OCI-LY7 (cell line): ENCODE measurements around the gene AGRN. TPM values are rescaled to one million over a fixed set of nuclear protein-coding genes. Genes with fewer than 3 reads are reported as not detected.
A peak's percentile ranks its signal among the peaks of the same experiment; 100 is the strongest.

Experiments
- BruUV-seq: library from RNA; stranded (reverse); fragments of 400-500 nt; replicated peaks from 2 replicates; lab custom pipeline; 2021; lab: Mats Ljungman, UMichigan
- CTCF ChIA-PET: fragments of 300-600 bp; sonication (Branson Sonifier 250); formaldehyde crosslinking; loops from one replicate; lab custom pipeline; 2022; ENCODE audit warnings: antibody characterized with exemption; ENCODE audit not compliant: unreplicated experiment; lab: Charles Lee
- POLR2A ChIA-PET: fragments of 300-600 bp; sonication (Branson Sonifier 250); formaldehyde crosslinking; loops from one replicate; lab custom pipeline; 2022; ENCODE audit warnings: antibody characterized with exemption; lab: Charles Lee
- DNase-seq: peaks from one replicate; pipeline ENCODE4 v3.0.0-alpha.2; 2015; ENCODE audit warnings: low spot score
- H2AFZ ChIP-seq: fragments of 200-600 bp; sonication (generic), shearing (Covaris generic); 2 replicates; pipeline ENCODE4 v1.6.1; 2014; ENCODE audit warnings: mild to moderate bottlenecking, antibody characterized with exemption, low read length, moderate library complexity
- H3K27ac ChIP-seq: fragments of 200-600 bp; sonication (generic); 2 replicates; pipeline ENCODE4 v1.5.1; 2014; ENCODE audit warnings: mixed run types, low read depth, mild to moderate bottlenecking, moderate library complexity, low read length, inconsistent platforms; ENCODE audit not compliant: poor library complexity, severe bottlenecking
- H3K36me3 ChIP-seq: fragments of 200-600 bp; sonication (generic); 2 replicates; pipeline ENCODE4 v1.6.1; 2014; ENCODE audit warnings: mild to moderate bottlenecking, antibody characterized with exemption, low read length, moderate library complexity, mixed read lengths; ENCODE audit not compliant: insufficient read depth
- H3K4me1 ChIP-seq: fragments of 200-600 bp; sonication (generic); 2 replicates; pipeline ENCODE4 v1.5.1; 2014; ENCODE audit warnings: mild to moderate bottlenecking, low read length; ENCODE audit not compliant: insufficient read depth, poor library complexity, severe bottlenecking
- H3K4me2 ChIP-seq: fragments of 200-600 bp; sonication (generic); 2 replicates; pipeline ENCODE4 v1.6.1; 2014; ENCODE audit warnings: mild to moderate bottlenecking, low read length
- H3K4me3 ChIP-seq: fragments of 200-600 bp; sonication (generic); 2 replicates; pipeline ENCODE4 v1.5.1; 2014; ENCODE audit warnings: mild to moderate bottlenecking, low read depth, low read length; ENCODE audit not compliant: poor library complexity, severe bottlenecking
- H3K79me2 ChIP-seq: fragments of 200-600 bp; sonication (generic); 2 replicates; pipeline ENCODE4 v1.6.1; 2016; ENCODE audit warnings: low read depth, mild to moderate bottlenecking, low read length, moderate library complexity, mixed read lengths; ENCODE audit not compliant: insufficient read depth
- H3K9me2 ChIP-seq: fragments of 200-600 bp; sonication (generic); 2 replicates; pipeline ENCODE4 v1.6.1; 2016; ENCODE audit warnings: mild to moderate bottlenecking, low read length, mixed read lengths; ENCODE audit not compliant: insufficient read depth
- H3K9me3 ChIP-seq: fragments of 200-600 bp; sonication (generic); 2 replicates; pipeline ENCODE4 v1.6.1; 2014; ENCODE audit warnings: mild to moderate bottlenecking, mixed run types, low read length, mixed read lengths
- H4K20me1 ChIP-seq: fragments of 200-600 bp; sonication (generic); 2 replicates; pipeline ENCODE4 v1.6.1; 2014; ENCODE audit warnings: mild to moderate bottlenecking, antibody characterized with exemption, low read length, moderate library complexity, mixed read lengths; ENCODE audit not compliant: insufficient read depth
- CTCF ChIP-seq: fragments of 200-600 bp; sonication (generic); conservative IDR thresholded peaks from 2 replicates; pipeline ENCODE4 v1.5.1; 2014; ENCODE audit warnings: mild to moderate bottlenecking, antibody characterized with exemption, low read length, moderate library complexity, mixed read lengths
- EZH2phosphoT487 ChIP-seq: fragments of 200-600 bp; sonication (generic); IDR thresholded peaks from 2 replicates; pipeline ENCODE4 v1.6.1; 2018; ENCODE audit warnings: low read depth, borderline replicate concordance, mild to moderate bottlenecking, mixed run types, antibody characterized with exemption, low read length, moderate library complexity, mixed read lengths
- intact Hi-C: fragments of 100-400 bp; cut with micrococcal nuclease; formaldehyde crosslinking; loops from one replicate; pipeline ENCODE4 v1.10.0; 2022; ENCODE audit not compliant: unreplicated experiment
- total RNA-seq, 2 experiments: library from RNA; depleted of rRNA in 1 of 2; stranded (reverse); fragments of >200 nt in 1 of 2; shearing (Covaris generic) in 1 of 2; gene quantifications; 2 replicates each; pipeline ENCODE4 v1.2.3, GENCODE V29; 2014 to 2022

The AGRN gene
- total RNA-seq, 2 experiments from 2014 or later: 2.7 to 9.1 TPM

GRCh38 chr1:1069056-1069710, 49.3 kb downstream of the AGRN start:
- H3K4me2 ChIP-seq: peak overlapping the region; percentile 86
- POLR2A ChIA-PET: no interaction called here
- no peak for TF ChIP-seq CTCF
- no peaks in the 10 kb centered on the region for H3K9me3 ChIP-seq
- CTCF ChIA-PET: no interaction called here
- no peaks in the 10 kb centered on the region for H3K36me3 ChIP-seq
- no peaks in the 10 kb centered on the region for H3K79me2 ChIP-seq
- no peaks in the 10 kb centered on the region for H4K20me1 ChIP-seq
- DNase-seq: peak; percentile 85
- peaks cover 25% of the 10 kb centered on the region for H3K4me1 ChIP-seq
- no TSS peak for BruUV-seq
- intact Hi-C loops: no loop called here
- peak overlapping the region; percentile 60 for H3K27ac ChIP-seq
- H3K9me2 ChIP-seq: no peaks in the 10 kb centered on the region
- H3K4me3 ChIP-seq: peak overlapping the region; percentile 71
- no peak overlapping the region; the same call in 1 of the 2 replicates for H2AFZ ChIP-seq

DNA sequence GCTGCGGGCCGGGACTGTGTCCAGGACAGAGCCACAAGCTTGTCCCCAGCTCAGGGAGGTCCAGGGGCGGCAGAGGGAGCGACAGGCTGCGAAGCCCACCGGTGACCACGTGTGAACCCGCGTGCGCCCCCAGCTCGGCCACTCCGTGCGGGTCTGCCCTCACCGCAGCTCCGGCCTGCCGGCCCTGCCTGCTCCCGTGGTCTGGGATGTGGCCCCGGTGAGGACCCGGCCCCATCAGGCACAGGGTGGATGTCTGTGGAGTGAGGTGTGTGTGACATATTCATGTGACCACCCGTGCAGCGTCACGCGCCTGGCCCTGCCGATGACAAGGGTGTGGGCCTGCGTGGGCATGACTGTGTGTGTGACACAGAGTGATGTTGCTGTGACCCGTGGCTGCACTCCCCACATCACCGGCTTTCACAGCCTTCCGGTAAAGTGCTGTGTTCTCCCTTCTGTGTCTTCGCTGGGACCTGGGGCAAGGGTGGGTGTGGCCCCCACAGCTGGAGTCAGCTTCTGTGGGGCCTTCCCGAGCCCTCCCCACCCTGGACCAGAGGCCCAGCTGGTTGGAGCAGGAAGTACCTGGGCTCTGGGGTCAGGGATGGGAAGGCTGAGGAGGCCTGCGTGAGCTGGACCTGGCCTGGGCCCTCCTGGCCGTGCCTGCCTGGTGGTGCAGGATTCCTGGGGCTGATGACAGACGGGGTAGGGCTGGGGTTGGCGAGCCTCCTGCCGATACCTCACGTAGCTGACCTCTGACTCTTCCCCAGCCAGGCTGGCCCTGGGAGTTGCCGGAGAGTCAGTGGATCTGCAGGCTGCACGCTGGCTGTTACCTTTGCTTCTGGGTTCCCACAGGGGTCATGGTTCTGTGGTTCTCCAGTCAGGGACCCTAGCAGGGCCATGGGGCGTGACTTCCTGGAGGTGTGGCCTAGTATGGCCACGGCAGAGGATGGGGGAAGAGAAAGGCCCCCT, 50.1 kb downstream of the AGRN start:
- ChIA-PET POLR2A (no interaction called here), CTCF (no interaction called here)
- Histone ChIP-seq H3K9me2 (no peaks in the 10 kb centered on the region), H3K4me3 (peak overlapping the region; percentile 71), H3K36me3 (no peaks in the 10 kb centered on the region), H3K27ac (no peak overlapping the region), H4K20me1 (no peaks in the 10 kb centered on the region), H3K4me2 (peak overlapping the region; percentile 86), H2AFZ (peak overlapping the region; percentile 54; the same call in 1 of the 2 replicates), H3K4me1 (peaks cover 25% of the 10 kb centered on the region), H3K9me3 (no peaks in the 10 kb centered on the region), H3K79me2 (no peaks in the 10 kb centered on the region)
- no TSS peak for BruUV-seq
- TF ChIP-seq CTCF: no peak
- no peak for TF ChIP-seq EZH2phosphoT487
- intact Hi-C loops: no loop called here
- peak; percentile 72 for DNase-seq
